IPS DF 19.7 (cell line): ENCODE results near the gene SYNE3.

Experiments used
- DNase-seq: peaks from one replicate; pipeline ENCODE4 v3.0.0-alpha.2; 2013; ENCODE audit warnings: low read depth, low spot score

SYNE3 gene

GRCh38 chr14:95507174-95507573 is 9.3 kb downstream of the SYNE3 start:
- DNase-seq, result no peak

GRCh38 chr14:95505030-95505589 is 11.3 kb downstream of the SYNE3 start:
- DNase-seq, result no peak

GRCh38 chr14:95504135-95505029 is 12.1 kb downstream of the SYNE3 start:
- no peak for DNase-seq

GRCh38 chr14:95503365-95504134 is 12.9 kb downstream of the SYNE3 start:
- DNase-seq, result no peak

GRCh38 chr14:95502381-95502950 is 14.0 kb downstream of the SYNE3 start:
- DNase-seq, result no peak

- no peak for DNase-seq
Observed at GRCh38 chr14:95500772-95501401, 15.6 kb downstream of the SYNE3 start.

- DNase-seq, result no peak
Observed at GRCh38 chr14:95500201-95500681, 16.2 kb downstream of the SYNE3 start.

GRCh38 chr14:95499354-95499750 is 17.1 kb downstream of the SYNE3 start:
- no peak for DNase-seq

- DNase-seq, result no peak
Observed at GRCh38 chr14:95498622-95499353, 17.7 kb downstream of the SYNE3 start.

GRCh38 chr14:95497561-95498011 is 18.9 kb downstream of the SYNE3 start:
- no peak for DNase-seq

GRCh38 chr14:95496690-95497259 is 19.7 kb downstream of the SYNE3 start:
- no peak for DNase-seq

GRCh38 chr14:95496111-95496681 is 20.3 kb downstream of the SYNE3 start:
- no peak for DNase-seq

- no peak for DNase-seq
Observed at GRCh38 chr14:95495538-95496025, 20.9 kb downstream of the SYNE3 start.

- DNase-seq, result no peak
Observed at GRCh38 chr14:95495076-95495475, 21.4 kb downstream of the SYNE3 start.

GRCh38 chr14:95494456-95494855 is 22.0 kb downstream of the SYNE3 start:
- no peak for DNase-seq

GRCh38 chr14:95493976-95494375 is 22.5 kb downstream of the SYNE3 start:
- DNase-seq, result no peak

GRCh38 chr14:95493503-95493902 is 22.9 kb downstream of the SYNE3 start:
- DNase-seq, result no peak

- DNase-seq, result no peak
Observed at GRCh38 chr14:95491936-95492608, 24.4 kb downstream of the SYNE3 start.
